Measurements from ENCODE around the gene GLIS2. TPM values are rescaled to one million over a fixed set of nuclear protein-coding genes. Genes with fewer than 3 reads are reported as not detected.
A peak's percentile ranks its signal among the peaks of the same experiment; 100 is the strongest.

GLIS2 gene
- total and polyA plus RNA-seq, 2 donors = 0.85 to 3.0 TPM

DNA sequence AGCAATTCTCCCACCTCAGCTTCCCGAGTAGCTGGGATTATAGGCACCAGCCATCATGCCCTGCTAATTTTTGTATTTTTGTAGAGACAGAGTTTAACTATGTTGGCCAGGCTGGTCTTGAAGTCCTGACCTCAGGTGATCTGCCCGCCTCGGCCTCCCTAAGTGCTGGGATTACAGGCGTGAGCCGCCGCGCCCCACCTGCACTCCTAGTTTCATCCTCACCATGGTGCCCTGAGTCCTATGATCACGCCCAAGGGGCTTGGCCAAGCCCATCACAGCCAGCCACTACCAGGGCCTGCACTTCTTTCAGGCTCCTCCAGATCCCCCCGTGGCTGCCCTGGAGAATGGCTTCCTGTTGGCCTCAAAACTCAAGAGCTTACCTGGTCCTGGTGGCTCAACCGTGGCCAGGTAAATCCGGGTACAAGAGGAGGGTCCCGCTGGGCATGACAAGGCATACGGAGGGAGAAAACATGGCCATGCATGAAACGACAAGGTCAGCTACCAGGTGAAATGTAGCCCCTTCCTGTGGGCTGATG, 22.6 kb upstream of the GLIS2 start:
- Histone ChIP-seq H3K4me1 (ENCODE audit: control insufficient read depth in 2 of 2, insufficient read depth in 2 of 2, low read length in 2 of 2) (peaks cover 3 to 31% of the 10 kb centered on the region in 2 donors), H3K9me3 (ENCODE audit: control insufficient read depth in 2 of 2, insufficient read depth in 1 of 2, low read length in 1 of 2) (peaks cover 0 to 5% of the 10 kb centered on the region in 2 donors), H3K36me3 (ENCODE audit: control insufficient read depth in 2 of 2, insufficient read depth in 2 of 2, low read length in 1 of 2) (no peaks in the 10 kb centered on the region), H3K27me3 (ENCODE audit: control insufficient read depth in 2 of 2, insufficient read depth in 1 of 2, low read length in 1 of 2) (peaks cover 0 to 9% of the 10 kb centered on the region in 2 donors), H3K4me3 (ENCODE audit: low read length in 2 of 2) (no peak overlapping the region), H3K27ac (ENCODE audit: low read depth in 1 of 2, low read length in 1 of 2) (no peak overlapping the region)
- WGBS = 78% methylated on average over 14 of the region's 14 CpGs
- no peak for DNase-seq (ENCODE audit: low read depth in 6 of 9, low spot score in 9 of 9)

DNA sequence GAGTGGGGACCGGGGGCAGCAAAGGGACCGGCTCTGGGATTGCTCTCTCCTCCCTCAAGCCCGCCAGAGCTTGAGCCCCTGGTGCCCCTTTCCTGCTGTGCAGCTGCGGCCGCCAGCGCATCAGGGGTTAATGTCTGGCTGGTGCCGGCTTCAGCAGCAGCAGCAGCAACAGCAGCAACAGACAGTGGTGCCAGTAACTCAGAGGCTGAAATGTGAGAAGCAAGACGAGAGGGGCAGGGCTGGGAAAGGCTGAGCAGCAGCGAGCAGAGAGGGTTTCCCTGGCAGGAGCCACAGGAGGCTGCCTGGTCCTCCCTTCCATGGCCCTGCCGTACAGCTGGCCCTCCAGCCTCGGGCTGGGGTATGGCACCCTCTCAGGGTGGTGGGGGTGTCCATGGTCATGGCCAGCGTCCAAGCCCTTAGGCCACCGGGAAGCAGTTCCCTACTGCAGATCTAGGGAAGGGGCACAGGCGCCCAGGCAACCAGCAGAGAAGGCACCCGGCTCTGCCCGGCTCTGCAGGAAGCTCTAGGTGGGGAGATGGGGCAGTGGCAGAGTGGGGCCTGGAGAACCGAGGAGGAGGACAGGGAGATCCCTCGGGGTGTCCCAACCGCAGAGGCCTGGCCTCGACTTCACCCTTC, 21.9 kb upstream of the GLIS2 start:
- peak in 1 of 9 donors; percentile 54 for DNase-seq (ENCODE audit: low read depth in 6 of 9, low spot score in 9 of 9)
- Histone ChIP-seq H3K9me3 (ENCODE audit: control insufficient read depth in 2 of 2, insufficient read depth in 1 of 2, low read length in 1 of 2) (no peaks in the 10 kb centered on the region), H3K4me1 (ENCODE audit: control insufficient read depth in 2 of 2, insufficient read depth in 2 of 2, low read length in 2 of 2) (peaks cover 4 to 32% of the 10 kb centered on the region in 2 donors), H3K27me3 (ENCODE audit: control insufficient read depth in 2 of 2, insufficient read depth in 1 of 2, low read length in 1 of 2) (peaks cover 0 to 9% of the 10 kb centered on the region in 2 donors), H3K36me3 (ENCODE audit: control insufficient read depth in 2 of 2, insufficient read depth in 2 of 2, low read length in 1 of 2) (no peaks in the 10 kb centered on the region), H3K27ac (ENCODE audit: low read depth in 1 of 2, low read length in 1 of 2) (peak overlapping the region; percentile 37 to 39), H3K4me3 (ENCODE audit: low read length in 2 of 2) (no peak overlapping the region)
- WGBS = 30% methylated on average over 20 of the region's 20 CpGs

DNA sequence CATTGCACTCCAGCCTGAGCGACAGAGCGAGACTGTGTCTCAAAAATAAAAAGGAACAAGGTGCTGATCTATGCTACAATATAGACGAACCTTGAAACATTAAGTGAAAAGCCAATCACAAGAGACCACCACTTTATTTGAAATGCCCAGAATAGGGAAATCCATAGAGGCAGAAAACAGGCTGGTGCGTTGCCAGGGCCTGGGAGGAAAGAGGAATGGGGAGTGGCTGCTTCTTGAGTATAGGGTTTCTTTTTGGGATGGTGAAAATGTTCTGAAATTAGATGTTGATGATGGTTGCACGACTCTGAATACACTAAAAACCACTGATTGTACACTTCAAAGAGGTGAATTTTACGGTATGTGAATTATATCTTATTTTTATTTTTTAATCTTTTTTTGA, 20.3 kb upstream of the GLIS2 start:
- H3K4me1 ChIP-seq (ENCODE audit: control insufficient read depth in 2 of 2, insufficient read depth in 2 of 2, low read length in 2 of 2) = peaks cover 9 to 41% of the 10 kb centered on the region in 2 donors
- no peak for DNase-seq (ENCODE audit: low read depth in 6 of 9, low spot score in 9 of 9)
- whole genome bisulfite sequencing = 92% methylated on average over 6 of the region's 6 CpGs

DNA sequence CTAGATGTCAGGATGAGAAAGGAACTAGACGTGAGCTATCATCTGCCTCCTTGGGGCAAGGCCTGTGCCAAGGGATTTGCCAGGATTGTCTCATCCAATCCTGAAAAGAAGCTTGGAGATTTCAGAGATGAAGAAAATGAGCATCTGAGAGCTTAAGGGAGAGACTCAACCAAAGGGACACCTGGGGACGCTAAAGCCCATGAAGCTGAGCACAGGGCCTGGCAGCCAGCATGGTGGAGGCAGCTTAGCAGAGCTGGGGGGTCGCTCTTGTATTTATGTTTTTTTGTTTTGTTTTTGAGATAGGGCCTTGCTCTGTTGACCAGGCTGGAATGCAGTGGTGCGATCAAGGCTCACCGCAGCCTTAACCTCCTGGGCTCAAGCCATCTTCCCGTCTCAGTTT, 18.4 kb upstream of the GLIS2 start:
- 95% methylated on average over 6 of the region's 6 CpGs for WGBS
- Histone ChIP-seq H3K27ac (ENCODE audit: low read depth in 1 of 2, low read length in 1 of 2) (no peak overlapping the region), H3K36me3 (ENCODE audit: control insufficient read depth in 2 of 2, insufficient read depth in 2 of 2, low read length in 1 of 2) (peaks cover 4 to 7% of the 10 kb centered on the region in 2 donors), H3K4me3 (ENCODE audit: low read length in 2 of 2) (no peak overlapping the region), H3K27me3 (ENCODE audit: control insufficient read depth in 2 of 2, insufficient read depth in 1 of 2, low read length in 1 of 2) (peaks cover 0 to 9% of the 10 kb centered on the region in 2 donors), H3K4me1 (ENCODE audit: control insufficient read depth in 2 of 2, insufficient read depth in 2 of 2, low read length in 2 of 2) (peaks cover 9 to 41% of the 10 kb centered on the region in 2 donors), H3K9me3 (ENCODE audit: control insufficient read depth in 2 of 2, insufficient read depth in 1 of 2, low read length in 1 of 2) (no peaks in the 10 kb centered on the region)
- DNase-seq (ENCODE audit: low read depth in 6 of 9, low spot score in 9 of 9) = no peak

More for the DNA sequence above, 20.3 kb upstream of the GLIS2 start:
- Histone ChIP-seq H3K9me3 (ENCODE audit: control insufficient read depth in 2 of 2, insufficient read depth in 1 of 2, low read length in 1 of 2) (no peaks in the 10 kb centered on the region), H3K4me3 (ENCODE audit: low read length in 2 of 2) (no peak overlapping the region), H3K27me3 (ENCODE audit: control insufficient read depth in 2 of 2, insufficient read depth in 1 of 2, low read length in 1 of 2) (peaks cover 0 to 9% of the 10 kb centered on the region in 2 donors), H3K36me3 (ENCODE audit: control insufficient read depth in 2 of 2, insufficient read depth in 2 of 2, low read length in 1 of 2) (no peaks in the 10 kb centered on the region), H3K27ac (ENCODE audit: low read depth in 1 of 2, low read length in 1 of 2) (peak overlapping the region in 1 of 2 donors; percentile 40)

DNA sequence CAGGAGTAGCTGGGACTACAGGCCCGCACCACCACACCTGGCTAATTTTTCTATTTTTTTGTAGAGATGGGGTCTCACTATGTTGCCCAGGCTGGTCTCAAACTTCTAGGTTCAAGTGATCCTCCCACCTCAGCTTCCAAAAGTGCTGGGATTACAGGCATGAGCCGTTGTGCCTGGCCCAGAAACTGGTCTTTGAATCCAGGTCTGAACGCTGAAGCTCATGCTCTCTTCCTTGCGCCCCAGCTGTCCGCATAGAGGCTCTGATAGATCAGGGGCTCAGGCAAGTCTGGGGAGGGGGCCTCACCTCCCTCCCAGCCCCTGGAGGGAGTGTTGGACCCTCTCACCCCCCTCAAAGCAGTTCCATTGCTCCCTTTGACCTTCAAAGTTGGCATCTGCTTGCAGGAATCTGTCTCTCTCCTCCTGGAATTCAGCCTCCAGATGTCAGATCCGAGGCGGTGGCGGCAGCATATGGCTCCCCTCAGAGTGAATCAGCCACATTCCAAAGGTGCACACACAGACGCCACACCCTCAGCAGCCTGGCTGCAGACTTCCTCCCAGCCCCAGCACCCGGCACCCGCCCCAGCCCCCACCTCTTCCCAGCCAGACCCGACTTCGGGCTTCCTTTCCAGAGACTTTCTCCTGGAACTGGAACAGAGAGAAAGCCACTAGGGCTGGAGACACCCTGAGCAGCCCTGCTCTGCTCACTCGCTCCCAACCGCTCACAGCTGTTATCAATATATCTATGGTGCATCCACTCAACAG, 16.9 kb upstream of the GLIS2 start:
- Histone ChIP-seq H3K36me3 (ENCODE audit: control insufficient read depth in 2 of 2, insufficient read depth in 2 of 2, low read length in 1 of 2) (peaks cover 7 to 14% of the 10 kb centered on the region in 2 donors), H3K4me3 (ENCODE audit: low read length in 2 of 2) (no peak overlapping the region), H3K9me3 (ENCODE audit: control insufficient read depth in 2 of 2, insufficient read depth in 1 of 2, low read length in 1 of 2) (no peaks in the 10 kb centered on the region), H3K4me1 (ENCODE audit: control insufficient read depth in 2 of 2, insufficient read depth in 2 of 2, low read length in 2 of 2) (peaks cover 8 to 34% of the 10 kb centered on the region in 2 donors), H3K27me3 (ENCODE audit: control insufficient read depth in 2 of 2, insufficient read depth in 1 of 2, low read length in 1 of 2) (peaks cover 0 to 5% of the 10 kb centered on the region in 2 donors), H3K27ac (ENCODE audit: low read depth in 1 of 2, low read length in 1 of 2) (peak overlapping the region; percentile 51 to 64)
- DNase-seq (ENCODE audit: low read depth in 6 of 9, low spot score in 9 of 9) = no peak
- WGBS = 69% methylated on average over 15 of the region's 15 CpGs

DNA sequence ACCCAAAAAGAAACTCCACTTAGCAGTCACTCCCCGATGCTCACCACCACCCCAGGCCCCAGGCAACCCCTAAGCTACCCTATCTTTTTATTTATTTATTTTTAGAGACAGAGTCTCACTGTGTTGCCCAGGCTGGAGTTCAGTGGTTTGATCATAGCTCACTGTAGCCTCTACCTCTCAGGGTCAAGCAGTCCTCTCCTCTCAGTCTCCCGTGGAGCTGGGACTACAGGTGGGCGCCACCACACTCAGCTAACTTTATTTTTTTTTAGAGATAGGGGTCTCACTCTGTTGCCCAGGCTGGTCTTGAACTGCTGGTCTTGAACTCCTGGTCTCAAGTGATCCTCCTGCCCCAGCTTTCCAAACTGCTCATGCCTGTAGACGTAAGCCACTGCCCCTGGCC, 14.7 kb upstream of the GLIS2 start:
- Histone ChIP-seq H3K4me3 (ENCODE audit: low read length in 2 of 2) (no peak overlapping the region), H3K27ac (ENCODE audit: low read depth in 1 of 2, low read length in 1 of 2) (no peak overlapping the region), H3K36me3 (ENCODE audit: control insufficient read depth in 2 of 2, insufficient read depth in 2 of 2, low read length in 1 of 2) (peaks cover 7 to 17% of the 10 kb centered on the region in 2 donors), H3K4me1 (ENCODE audit: control insufficient read depth in 2 of 2, insufficient read depth in 2 of 2, low read length in 2 of 2) (peaks cover 11 to 32% of the 10 kb centered on the region in 2 donors), H3K27me3 (ENCODE audit: control insufficient read depth in 2 of 2, insufficient read depth in 1 of 2, low read length in 1 of 2) (no peaks in the 10 kb centered on the region), H3K9me3 (ENCODE audit: control insufficient read depth in 2 of 2, insufficient read depth in 1 of 2, low read length in 1 of 2) (no peaks in the 10 kb centered on the region)
- no peak for DNase-seq (ENCODE audit: low read depth in 6 of 9, low spot score in 9 of 9)
- WGBS = over 99% methylated on average over 4 of the region's 4 CpGs

DNA sequence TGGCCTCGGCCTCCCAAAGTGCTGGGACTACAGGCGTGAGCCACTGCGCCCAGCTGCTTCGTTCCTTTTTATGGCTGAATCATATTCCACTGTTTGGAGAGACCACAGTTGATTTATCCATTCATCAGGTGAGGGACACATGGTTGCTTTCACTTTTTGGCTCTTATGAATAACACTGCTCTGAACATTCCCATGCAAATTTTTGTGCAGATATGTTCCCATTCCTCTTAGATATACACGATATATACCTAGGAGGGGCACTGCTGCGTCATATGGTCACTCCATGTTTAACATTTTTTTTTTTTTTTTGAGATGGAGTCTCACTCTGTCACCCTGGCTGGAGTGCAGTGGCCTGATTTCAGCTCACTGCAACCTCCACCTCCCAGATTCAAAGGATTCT, 13.9 kb upstream of the GLIS2 start:
- DNase-seq (ENCODE audit: low read depth in 6 of 9, low spot score in 9 of 9) = no peak
- Histone ChIP-seq H3K27me3 (ENCODE audit: control insufficient read depth in 2 of 2, insufficient read depth in 1 of 2, low read length in 1 of 2) (no peaks in the 10 kb centered on the region), H3K27ac (ENCODE audit: low read depth in 1 of 2, low read length in 1 of 2) (no peak overlapping the region), H3K9me3 (ENCODE audit: control insufficient read depth in 2 of 2, insufficient read depth in 1 of 2, low read length in 1 of 2) (no peaks in the 10 kb centered on the region), H3K36me3 (ENCODE audit: control insufficient read depth in 2 of 2, insufficient read depth in 2 of 2, low read length in 1 of 2) (peaks cover 7 to 17% of the 10 kb centered on the region in 2 donors), H3K4me1 (ENCODE audit: control insufficient read depth in 2 of 2, insufficient read depth in 2 of 2, low read length in 2 of 2) (peaks cover 19 to 38% of the 10 kb centered on the region in 2 donors), H3K4me3 (ENCODE audit: low read length in 2 of 2) (no peak overlapping the region)
- 97% methylated on average over 6 of the region's 6 CpGs for WGBS

DNA sequence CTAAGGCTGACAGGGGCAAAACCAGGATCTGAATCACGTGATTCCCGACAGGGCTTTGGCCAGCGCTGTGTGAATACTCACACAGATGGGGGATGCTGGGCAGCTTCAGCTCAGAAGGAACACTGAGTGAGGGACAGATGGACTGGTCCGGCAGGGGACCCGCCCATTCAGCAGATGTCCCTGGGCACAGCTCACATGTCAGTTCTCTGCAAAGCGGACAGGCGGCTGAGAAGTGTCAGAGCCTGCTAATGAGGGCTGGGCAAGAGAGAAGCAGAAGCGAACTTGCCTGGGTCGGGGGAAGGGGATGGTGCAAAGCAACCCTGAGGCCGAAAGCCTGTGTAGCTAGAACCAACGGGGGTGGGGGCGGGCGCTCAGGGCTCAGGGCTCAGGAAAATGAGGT, 11.9 kb upstream of the GLIS2 start:
- H3K9me3 ChIP-seq (ENCODE audit: control insufficient read depth in 2 of 2, insufficient read depth in 1 of 2, low read length in 1 of 2) = no peaks in the 10 kb centered on the region
- H3K27ac ChIP-seq (ENCODE audit: low read depth in 1 of 2, low read length in 1 of 2) = no peak overlapping the region
- H3K4me3 ChIP-seq (ENCODE audit: low read length in 2 of 2) = no peak overlapping the region
- H3K36me3 ChIP-seq (ENCODE audit: control insufficient read depth in 2 of 2, insufficient read depth in 2 of 2, low read length in 1 of 2) = peaks cover 7 to 17% of the 10 kb centered on the region in 2 donors
- DNase-seq (ENCODE audit: low read depth in 6 of 9, low spot score in 9 of 9) = no peak
- WGBS = 96% methylated on average over 13 of the region's 13 CpGs
- no peaks in the 10 kb centered on the region for H3K27me3 ChIP-seq (ENCODE audit: control insufficient read depth in 2 of 2, insufficient read depth in 1 of 2, low read length in 1 of 2)
- peaks cover 17 to 33% of the 10 kb centered on the region in 2 donors for H3K4me1 ChIP-seq (ENCODE audit: control insufficient read depth in 2 of 2, insufficient read depth in 2 of 2, low read length in 2 of 2)
